RWPE1 (cell line): Measurements from ENCODE around the gene SOCS6.
"Not testable (repeated sequence)": the region's sequence is repeated elsewhere in the genome, so short reads cannot be mapped to it uniquely, and the experiment has no call there.

Source experiments
- CTCF ChIA-PET: fragments of 350-600 bp; sonication (Branson Sonifier 250); formaldehyde crosslinking; extraction: SDS; loops from one replicate; lab custom pipeline; 2021; lab: Yijun Ruan, JAX
- POLR2A ChIA-PET: fragments of 400-600 bp; formaldehyde crosslinking; extraction: SDS; loops from one replicate; lab custom pipeline; 2020; ENCODE audit warnings: antibody characterized with exemption; ENCODE audit not compliant: low non-redundant PET; lab: Yijun Ruan, JAX
- DNase-seq: peaks from one replicate; pipeline ENCODE4 v3.0.0; 2012; ENCODE audit warnings: low spot score
- H3K27ac ChIP-seq: fragments of 450-650 bp; 2 replicates; pipeline ENCODE4 v1.5.1; 2017
- TF ChIP-seq, protein P1 (sequence below): fragments of 450-650 bp; conservative IDR thresholded peaks from 2 replicates; pipeline ENCODE4 v1.5.1; 2017; ENCODE audit warnings: low read depth, mild to moderate bottlenecking

SOCS6 gene

GRCh38 chr18:70334728-70335329 lies 46.0 kb downstream of the SOCS6 start:
- H3K27ac ChIP-seq, result no peak overlapping the region
- peak; percentile 16 for DNase-seq
- TF ChIP-seq, protein P1, sequence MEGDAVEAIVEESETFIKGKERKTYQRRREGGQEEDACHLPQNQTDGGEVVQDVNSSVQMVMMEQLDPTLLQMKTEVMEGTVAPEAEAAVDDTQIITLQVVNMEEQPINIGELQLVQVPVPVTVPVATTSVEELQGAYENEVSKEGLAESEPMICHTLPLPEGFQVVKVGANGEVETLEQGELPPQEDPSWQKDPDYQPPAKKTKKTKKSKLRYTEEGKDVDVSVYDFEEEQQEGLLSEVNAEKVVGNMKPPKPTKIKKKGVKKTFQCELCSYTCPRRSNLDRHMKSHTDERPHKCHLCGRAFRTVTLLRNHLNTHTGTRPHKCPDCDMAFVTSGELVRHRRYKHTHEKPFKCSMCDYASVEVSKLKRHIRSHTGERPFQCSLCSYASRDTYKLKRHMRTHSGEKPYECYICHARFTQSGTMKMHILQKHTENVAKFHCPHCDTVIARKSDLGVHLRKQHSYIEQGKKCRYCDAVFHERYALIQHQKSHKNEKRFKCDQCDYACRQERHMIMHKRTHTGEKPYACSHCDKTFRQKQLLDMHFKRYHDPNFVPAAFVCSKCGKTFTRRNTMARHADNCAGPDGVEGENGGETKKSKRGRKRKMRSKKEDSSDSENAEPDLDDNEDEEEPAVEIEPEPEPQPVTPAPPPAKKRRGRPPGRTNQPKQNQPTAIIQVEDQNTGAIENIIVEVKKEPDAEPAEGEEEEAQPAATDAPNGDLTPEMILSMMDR, result no peak
- POLR2A ChIA-PET, result no interaction called here
- CTCF ChIA-PET, result interaction anchor here (1.8 kb wide), 1 partner anchor 99 kb away, joined by 6 read pairs; no protein-coding TSS in a partner anchor

GRCh38 chr18:70335892-70336726 lies 47.3 kb downstream of the SOCS6 start:
- TF ChIP-seq, protein P1, result no peak
- peak; percentile 17 for DNase-seq
- CTCF ChIA-PET, result no interaction called here
- H3K27ac ChIP-seq, result no peak overlapping the region
- POLR2A ChIA-PET, result no interaction called here

DNA sequence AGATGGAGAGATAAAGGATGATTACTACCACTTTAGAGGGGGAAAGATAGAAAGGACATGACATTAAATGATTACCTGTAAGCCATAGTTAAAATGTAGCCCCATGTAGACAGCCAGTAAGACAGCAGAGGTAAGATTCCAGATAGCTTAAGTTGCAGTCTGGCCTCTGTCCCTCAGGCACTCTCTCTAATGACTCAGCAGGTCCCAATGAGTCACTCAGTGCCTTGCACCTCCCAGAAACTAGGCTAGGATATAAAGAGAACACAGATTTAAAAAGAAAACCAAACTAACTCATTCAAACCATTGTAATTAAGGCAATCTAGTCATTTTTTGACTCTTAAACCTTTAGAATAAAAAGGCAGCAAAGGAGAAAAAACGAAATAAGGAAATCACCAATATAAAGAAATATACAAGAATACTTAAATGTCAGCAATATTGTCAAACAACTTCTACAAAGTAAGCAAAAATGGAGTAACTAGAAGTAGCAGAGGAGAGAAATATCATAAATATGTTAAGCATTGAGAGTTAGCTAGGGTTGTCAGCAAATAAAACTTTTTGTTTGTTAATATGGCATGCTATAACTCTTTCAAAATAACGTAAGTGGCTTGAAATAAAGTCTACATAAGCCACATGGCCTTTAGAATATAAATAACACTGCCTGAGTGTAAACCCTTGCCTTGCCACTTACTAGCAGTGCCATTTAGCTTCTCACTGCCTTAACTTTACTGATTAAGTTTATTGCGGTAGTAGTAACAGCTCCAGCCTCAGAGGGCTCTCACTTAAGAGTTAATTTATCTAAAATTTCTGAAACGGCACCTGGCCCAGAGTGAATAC lies 48.5 kb downstream of the SOCS6 start:
- DNase-seq, result peak; percentile 89
- POLR2A ChIA-PET, result no interaction called here
- CTCF ChIA-PET, result no interaction called here

DNA sequence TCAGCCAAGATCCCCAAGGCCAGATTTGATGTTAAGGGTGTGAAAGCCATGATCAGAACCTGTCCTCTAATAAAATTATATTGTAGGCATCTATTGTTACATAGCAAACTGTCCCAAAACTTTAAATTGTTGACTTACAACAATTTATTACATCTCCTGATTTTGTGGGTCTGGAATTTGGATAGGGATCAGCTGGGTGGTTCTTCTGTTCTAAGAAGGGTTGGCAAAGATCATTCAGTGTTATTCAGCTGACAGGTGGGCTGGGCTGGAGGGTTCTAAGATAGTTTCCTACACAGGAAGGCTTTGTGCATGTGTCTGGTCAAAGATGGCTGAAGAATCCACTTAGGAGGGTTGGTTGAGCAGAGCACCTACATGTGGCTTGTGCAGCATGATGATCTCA lies 50.0 kb downstream of the SOCS6 start:
- no peak overlapping the region for H3K27ac ChIP-seq
- TF ChIP-seq, protein P1, result no peak
- CTCF ChIA-PET, result no interaction called here
- POLR2A ChIA-PET, result no interaction called here
- no peak for DNase-seq

More for the DNA sequence above, 48.5 kb downstream of the SOCS6 start:
- TF ChIP-seq, protein P1, result no peak
- H3K27ac ChIP-seq, result no peak overlapping the region

GRCh38 chr18:70339915-70340314 lies 51.1 kb downstream of the SOCS6 start:
- CTCF ChIA-PET, result interaction anchor here (0.5 kb wide), 1 partner anchor 301 kb away, joined by 4 read pairs; no protein-coding TSS in a partner anchor
- POLR2A ChIA-PET, result no interaction called here
- DNase-seq, result no peak
- H3K27ac ChIP-seq, result no peak overlapping the region
- TF ChIP-seq, protein P1, result no peak

DNA sequence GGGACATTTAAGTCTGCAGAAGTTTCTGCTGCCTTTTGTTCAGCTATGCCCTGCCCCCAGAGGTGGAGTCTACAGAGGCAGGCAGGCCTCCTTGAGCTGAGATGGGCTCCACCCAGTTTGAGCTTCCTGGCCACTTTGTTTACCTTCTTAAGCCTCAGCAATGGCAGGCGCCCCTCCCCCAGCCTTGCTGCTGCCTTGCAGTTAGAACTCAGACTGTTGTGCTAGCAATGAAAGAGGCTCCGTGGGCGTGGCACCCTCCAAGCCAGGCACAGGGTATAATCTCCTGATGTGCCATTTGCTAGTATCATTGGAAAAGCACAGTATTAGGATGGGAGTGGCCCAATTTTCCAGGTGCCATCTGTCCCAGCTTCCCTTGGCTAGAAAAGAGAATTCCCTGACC lies 59.6 kb downstream of the SOCS6 start:
- H3K27ac ChIP-seq, DNase-seq, CTCF ChIA-PET, POLR2A ChIA-PET: not testable (repeated sequence)
